ENCODE measurements around the gene CDIP1. TPM values are rescaled to one million over a fixed set of nuclear protein-coding genes. Genes with fewer than 3 reads are reported as not detected.

The CDIP1 gene
- total and polyA plus RNA-seq, 10 of the 15 experiments (the other 5 are each of a cell fraction or from before 2014, with no cell fraction given) = 6.1 to 32.4 (median 13.6) TPM

GRCh38 chr16:4475880-4476788 is 62.4 kb downstream of the CDIP1 start, which contains the start of gene HMOX2 (continued):
- TF ChIP-seq PBX3 (IDR thresholded peaks at IDR 0.05; ENCODE audit: insufficient replicate concordance, low read depth, low read length) (peak; percentile 8), KAT2A (conservative IDR thresholded peaks at IDR 0.05; ENCODE audit: control insufficient read depth, low read depth, low read length) (no peak), RAD51 (IDR thresholded peaks at IDR 0.05) (no peak), RB1 (IDR thresholded peaks at IDR 0.05; ENCODE audit: borderline replicate concordance) (peak; percentile 80; the same call in 1 of the 2 replicates), MYB (IDR thresholded peaks at IDR 0.05; ENCODE audit: borderline replicate concordance, low read depth, low read length) (no peak), CEBPZ (IDR thresholded peaks at IDR 0.05; ENCODE audit: low read depth, low read length) (no peak), IKZF1 (conservative IDR thresholded peaks at IDR 0.05) (peak; percentile 66; the same call in 1 of the 2 replicates), LARP7 (IDR thresholded peaks at IDR 0.05) (peak; percentile 73), TBL1XR1 (IDR thresholded peaks at IDR 0.05; ENCODE audit: low read depth, low read length) (no peak), USF1 (IDR thresholded peaks at IDR 0.05; ENCODE audit: borderline replicate concordance, extremely low read length, insufficient read depth, low read depth, low read length) (no peak), BCLAF1 (IDR thresholded peaks at IDR 0.05) (no peak), MEF2A (IDR thresholded peaks at IDR 0.05; ENCODE audit: insufficient read depth, low read depth, low read length) (no peak), EZH2 (IDR thresholded peaks at IDR 0.05; ENCODE audit: borderline replicate concordance, control insufficient read depth, low read depth, low read length) (no peak), SREBF1 (IDR thresholded peaks at IDR 0.05; ENCODE audit: low read length) (no peak), ZNF384 (IDR thresholded peaks at IDR 0.05; ENCODE audit: borderline replicate concordance, low read depth, low read length) (no peak), HDAC6 (IDR thresholded peaks at IDR 0.05; ENCODE audit: unreplicated experiment) (no peak), MAX (IDR thresholded peaks at IDR 0.05; ENCODE audit: low read depth, low read length) (peak; percentile 84), CHD4 (IDR thresholded peaks at IDR 0.05) (no peak), ZNF24 (IDR thresholded peaks at IDR 0.05) (no peak), ZNF274 (IDR thresholded peaks at IDR 0.05; ENCODE audit: insufficient read depth, insufficient read length) (no peak), NFIC (IDR thresholded peaks at IDR 0.05; ENCODE audit: low read depth, low read length) (no peak)

All from GM12878 (cell line).